Right lobe of liver (tissue), 6 donors: ENCODE measurements around the gene TRPT1. TPM values are rescaled to one million over a fixed set of nuclear protein-coding genes. Genes with fewer than 3 reads are reported as not detected.

ENCODE experiments used
- ATAC-seq, 4 donors: fragments of 200-7000 bp; cut with Tn5 transposase; one replicate each; pipeline ENCODE4 v1.9.1; 2020; ENCODE audit warnings: mild to moderate bottlenecking in 4 of 4, moderate library complexity in 4 of 4
- DNase-seq, 3 donors: peaks; one replicate each; pipeline ENCODE4 v3.0.0-alpha.2; 2020
- H3K27ac ChIP-seq, 3 donors: fragments of 200-600 bp; one replicate each; pipeline ENCODE4 v1.8.0; 2022
- H3K27me3 ChIP-seq, 2 donors: fragments of 200-600 bp; one replicate each; pipeline ENCODE4 v1.8.0; 2022
- H3K36me3 ChIP-seq, 4 donors: fragments of 200-600 bp; sonication (generic) in 1 of 4; one replicate each; pipeline versions ENCODE4 v1.5.1 to v1.8.0; 2017 to 2022; ENCODE audit warnings: control low read depth in 1 of 4
- H3K4me1 ChIP-seq, 4 donors: fragments of 200-600 bp; sonication (generic) in 1 of 4; one replicate each; pipeline versions ENCODE4 v1.5.1 to v1.8.0; 2017 to 2022; ENCODE audit warnings: control low read depth in 1 of 4
- H3K4me3 ChIP-seq, 3 donors: fragments of 200-600 bp; one replicate each; pipeline ENCODE4 v1.8.0; 2022
- H3K9me3 ChIP-seq, 4 donors: fragments of 200-600 bp; sonication (generic) in 1 of 4; one replicate each; pipeline versions ENCODE4 v1.5.1 to v1.8.0; 2017 to 2022; ENCODE audit warnings: control low read depth in 1 of 4
- POLR2A ChIP-seq: fragments of 450-650 bp; IDR thresholded peaks from one replicate; pipeline ENCODE4 v1.6.1; 2017; ENCODE audit warnings: antibody characterized with exemption, mild to moderate bottlenecking
- WGBS: methylation state at CpG from one replicate; pipeline ENCODE4 v1.1.6; 2018; ENCODE audit warnings: low coverage, low lambda C conversion rate; ENCODE audit not compliant: insufficient coverage; ENCODE audit errors: missing lambda C conversion rate; 5-methylcytosine and 5-hydroxymethylcytosine counted together
- intact Hi-C, 2 donors: fragments of 100-400 bp; cut with DNase I; formaldehyde crosslinking; loops; one replicate each; pipeline versions ENCODE4 v1.11.2 to v1.14.1; 2022
- total RNA-seq, 6 experiments: library from RNA; depleted of rRNA in 2 of 6; stranded (reverse); fragments of >200 nt in 2 of 6; fragmentation: NEBNext Ultra II Directional in 3 of 6; extraction: Animal tissue kit (Norgen Biotek cat#: 25700) in 3 of 6; gene quantifications; one replicate each; pipeline versions ENCODE4 v1.1.0 to v1.2.4, GENCODE V29; 2016 to 2023
- TF ChIP-seq, protein P1 (sequence below), 4 donors: fragments of 200-600 bp in 3 of 4; fragments of 450-650 bp in 1 of 4; IDR thresholded peaks; one replicate each; pipeline versions ENCODE4 v1.5.1 to v1.8.0; 2016 to 2022; ENCODE audit warnings: antibody characterized with exemption in 4 of 4, mild to moderate bottlenecking in 2 of 4
- donor health status: DM: no; HTN: yes; CAD: no.
- donor health status: DM: no; HTN: no; CAD: no.
- donor health status: DM: no; HTN: no; CAD: no.
- donor health status: DM: no; HTN: yes; CAD: no.
- donor health status: DM: no; HTN: yes; CAD: no.

Gene TRPT1
- total RNA-seq, 6 experiments from 2014 or later: 13.5 to 29.6 (median 18.9) TPM

DNA sequence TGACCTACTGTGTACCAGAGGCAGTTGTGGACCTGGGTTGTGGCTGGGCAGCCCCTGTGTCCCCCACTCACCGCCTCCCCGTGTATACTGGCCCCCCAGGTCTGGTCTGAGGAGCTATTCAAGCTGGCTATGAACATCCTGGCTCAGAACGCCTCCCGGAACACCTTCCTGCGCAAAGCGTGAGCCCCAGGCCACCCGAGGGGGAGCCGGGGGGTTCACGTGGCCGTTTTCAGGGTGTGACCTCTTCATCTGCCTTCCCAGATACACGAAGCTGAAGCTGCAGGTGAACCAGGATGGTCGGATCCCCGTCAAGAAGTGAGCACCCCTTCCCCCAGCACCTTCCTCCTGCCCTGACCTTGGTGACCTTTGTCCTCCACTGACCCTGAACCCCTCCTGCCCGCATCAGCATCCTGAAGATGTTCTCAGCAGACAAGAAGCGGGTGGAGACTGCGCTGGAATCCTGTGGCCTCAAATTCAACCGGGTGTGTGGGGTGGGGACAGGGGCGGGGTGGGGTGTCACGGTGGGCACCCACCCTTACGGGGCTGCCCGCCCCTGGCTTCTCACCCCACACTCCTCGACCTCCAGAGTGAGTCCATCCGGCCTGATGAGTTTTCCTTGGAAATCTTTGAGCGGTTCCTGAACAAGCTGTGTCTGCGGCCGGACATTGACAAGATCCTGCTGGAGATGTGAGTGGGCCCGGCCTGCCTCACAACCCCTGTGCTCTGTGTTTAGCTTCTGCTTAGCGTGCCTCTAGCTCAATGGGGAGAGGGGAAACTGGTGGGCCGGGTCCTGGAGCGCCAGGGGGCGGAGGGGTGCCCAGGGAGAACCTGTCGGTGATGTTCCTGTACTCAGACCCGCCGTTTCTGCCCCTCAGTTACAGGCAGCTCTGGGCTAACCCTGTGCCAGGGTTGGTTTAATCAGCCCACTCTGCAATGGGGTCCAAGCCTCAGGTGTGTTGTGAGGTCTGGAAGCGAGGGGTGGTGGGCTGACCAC lies 29.4 kb upstream of the TRPT1 start:
- H3K4me3 ChIP-seq: no peak overlapping the region
- 95% methylated on average over 4 of the region's 35 CpGs for WGBS
- peaks cover 0 to 7% (median 3%) of the 10 kb centered on the region in 4 donors for H3K4me1 ChIP-seq
- DNase-seq (no peak), ATAC-seq (no peak)
- H3K27ac ChIP-seq: no peak overlapping the region
- peaks cover 0 to 5% (median 0%) of the 10 kb centered on the region in 4 donors for H3K36me3 ChIP-seq
- no peak for TF ChIP-seq POLR2A
- TF ChIP-seq, protein P1, sequence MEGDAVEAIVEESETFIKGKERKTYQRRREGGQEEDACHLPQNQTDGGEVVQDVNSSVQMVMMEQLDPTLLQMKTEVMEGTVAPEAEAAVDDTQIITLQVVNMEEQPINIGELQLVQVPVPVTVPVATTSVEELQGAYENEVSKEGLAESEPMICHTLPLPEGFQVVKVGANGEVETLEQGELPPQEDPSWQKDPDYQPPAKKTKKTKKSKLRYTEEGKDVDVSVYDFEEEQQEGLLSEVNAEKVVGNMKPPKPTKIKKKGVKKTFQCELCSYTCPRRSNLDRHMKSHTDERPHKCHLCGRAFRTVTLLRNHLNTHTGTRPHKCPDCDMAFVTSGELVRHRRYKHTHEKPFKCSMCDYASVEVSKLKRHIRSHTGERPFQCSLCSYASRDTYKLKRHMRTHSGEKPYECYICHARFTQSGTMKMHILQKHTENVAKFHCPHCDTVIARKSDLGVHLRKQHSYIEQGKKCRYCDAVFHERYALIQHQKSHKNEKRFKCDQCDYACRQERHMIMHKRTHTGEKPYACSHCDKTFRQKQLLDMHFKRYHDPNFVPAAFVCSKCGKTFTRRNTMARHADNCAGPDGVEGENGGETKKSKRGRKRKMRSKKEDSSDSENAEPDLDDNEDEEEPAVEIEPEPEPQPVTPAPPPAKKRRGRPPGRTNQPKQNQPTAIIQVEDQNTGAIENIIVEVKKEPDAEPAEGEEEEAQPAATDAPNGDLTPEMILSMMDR (IDR thresholded peaks at IDR 0.05): no peak
- H3K9me3 ChIP-seq: no peaks in the 10 kb centered on the region
- H3K27me3 ChIP-seq: no peaks in the 10 kb centered on the region
- intact Hi-C loops: no loop called here

DNA sequence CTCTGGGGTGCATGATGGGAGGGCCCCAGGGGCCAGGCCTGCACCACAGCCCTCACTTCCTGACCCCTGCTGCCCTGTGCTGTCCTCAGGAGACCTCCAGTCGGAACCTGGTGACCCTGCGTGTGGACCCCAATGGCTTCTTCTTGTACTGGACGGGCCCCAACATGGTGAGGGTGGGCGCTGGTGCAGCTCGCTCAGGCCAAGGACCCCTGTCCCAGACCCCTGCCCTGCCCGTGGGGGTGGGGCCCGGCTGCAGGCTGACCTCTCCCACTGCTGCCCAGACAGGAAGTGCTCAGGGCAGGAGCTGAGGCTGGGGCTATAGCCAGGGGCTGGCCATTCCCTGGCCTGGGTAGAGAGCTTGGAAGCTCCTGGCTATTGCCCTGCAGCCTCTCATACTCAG lies 28.3 kb upstream of the TRPT1 start:
- H3K4me1 ChIP-seq: peaks cover 0 to 18% (median 8%) of the 10 kb centered on the region in 4 donors
- ATAC-seq: no peak
- WGBS: no CpG with 5 or more reads among the region's 7 CpGs
- H3K27me3 ChIP-seq: no peaks in the 10 kb centered on the region
- peaks cover 0 to 5% (median 0%) of the 10 kb centered on the region in 4 donors for H3K36me3 ChIP-seq
- intact Hi-C loops: no loop called here
- no peak overlapping the region for H3K4me3 ChIP-seq
- no peaks in the 10 kb centered on the region for H3K9me3 ChIP-seq
- no peak for TF ChIP-seq POLR2A
- TF ChIP-seq, protein P1 (IDR thresholded peaks at IDR 0.05): no peak
- no peak for DNase-seq
- H3K27ac ChIP-seq: no peak overlapping the region

DNA sequence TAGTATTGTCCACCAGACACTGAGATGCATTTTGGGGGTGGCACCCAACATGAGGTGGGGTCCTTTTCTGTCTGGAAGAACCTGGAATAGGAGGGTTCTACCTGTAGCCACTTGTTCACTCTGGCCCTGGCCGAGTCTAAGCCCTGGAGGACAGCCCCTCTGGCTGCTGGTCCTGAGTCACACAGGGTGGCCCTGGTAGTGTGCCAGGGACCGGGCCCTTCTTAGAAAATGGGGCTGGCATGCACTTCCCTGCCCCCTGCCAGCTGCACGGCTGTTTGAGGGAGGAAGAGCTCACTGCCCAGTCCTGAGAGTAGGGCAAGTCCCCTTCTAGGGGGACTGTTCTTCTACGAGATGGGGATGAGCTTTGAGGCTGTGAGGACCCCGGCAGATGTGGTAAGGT lies 27.5 kb upstream of the TRPT1 start:
- intact Hi-C loops: no loop called here
- ATAC-seq: no peak
- no peak for DNase-seq
- peaks cover 0 to 5% (median 0%) of the 10 kb centered on the region in 4 donors for H3K36me3 ChIP-seq
- H3K4me1 ChIP-seq: peaks cover 0 to 20% (median 10%) of the 10 kb centered on the region in 4 donors
- WGBS: 61% methylated on average over 3 of the region's 5 CpGs
- H3K9me3 ChIP-seq: no peaks in the 10 kb centered on the region
- H3K27me3 ChIP-seq: no peaks in the 10 kb centered on the region
- no peak overlapping the region for H3K4me3 ChIP-seq
- H3K27ac ChIP-seq: no peak overlapping the region
- no peak for TF ChIP-seq POLR2A
- TF ChIP-seq, protein P1 (IDR thresholded peaks at IDR 0.05): no peak

DNA sequence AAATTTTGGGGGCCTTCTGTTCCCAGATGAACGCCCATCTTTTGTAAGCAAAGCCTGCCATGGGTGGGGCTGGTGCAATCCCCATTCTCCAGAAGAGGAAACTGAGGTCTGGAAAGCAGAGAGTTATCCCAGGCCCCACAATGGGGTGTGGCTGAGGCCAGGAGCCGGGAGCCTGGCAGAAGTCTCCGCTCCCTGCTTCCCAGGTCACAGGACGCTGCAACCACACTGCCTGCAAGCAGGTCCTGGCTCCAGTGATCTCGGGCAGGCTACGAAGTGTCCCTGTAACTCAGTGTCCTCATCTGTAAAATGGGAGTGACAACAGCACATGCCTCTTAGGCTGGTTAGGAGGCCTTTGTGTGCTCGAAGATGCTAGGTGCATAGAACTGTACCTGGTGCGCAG lies 27.1 kb upstream of the TRPT1 start:
- Histone ChIP-seq H3K36me3 (peaks cover 0 to 5% (median 0%) of the 10 kb centered on the region in 4 donors), H3K4me3 (no peak overlapping the region), H3K4me1 (peaks cover 0 to 20% (median 10%) of the 10 kb centered on the region in 4 donors), H3K27ac (no peak overlapping the region), H3K27me3 (no peaks in the 10 kb centered on the region), H3K9me3 (no peaks in the 10 kb centered on the region)
- WGBS: 71% methylated on average over 6 of the region's 8 CpGs
- intact Hi-C loops: no loop called here
- TF ChIP-seq POLR2A: no peak
- TF ChIP-seq, protein P1 (IDR thresholded peaks at IDR 0.05): no peak
- DNase-seq (no peak), ATAC-seq (no peak)
